GM23338 (cell line): Measurements from ENCODE around the gene TSHZ2. TPM values are rescaled to one million over a fixed set of nuclear protein-coding genes. Genes with fewer than 3 reads are reported as not detected.

Source experiments
- ATAC-seq: fragments of 200-7000 bp; cut with Tn5 transposase; 3 replicates; pipeline ENCODE4 v1.9.1; 2020
- DNase-seq: peaks from one replicate; pipeline ENCODE4 v3.0.0-alpha.2; 2015; ENCODE audit warnings: low spot score
- H2AFZ ChIP-seq: fragments of 200-600 bp; sonication (generic); 2 replicates; pipeline ENCODE4 v1.8.0; 2016; ENCODE audit warnings: antibody characterized with exemption, mild to moderate bottlenecking, moderate library complexity
- H3F3A ChIP-seq: fragments of 200-600 bp; sonication (generic); replicated peaks from 2 replicates; pipeline ENCODE4 v1.8.0; 2017; ENCODE audit warnings: antibody characterized with exemption, mixed run types, low read depth
- H3K27ac ChIP-seq: fragments of 200-600 bp; sonication (generic); 2 replicates; pipeline ENCODE4 v1.6.1; 2016; ENCODE audit warnings: low read depth
- H3K27me3 ChIP-seq: fragments of 200-600 bp; sonication (generic); 2 replicates; pipeline ENCODE4 v1.8.0; 2016; ENCODE audit warnings: mild to moderate bottlenecking, mixed run types, moderate library complexity; ENCODE audit not compliant: insufficient read depth
- H3K36me3 ChIP-seq: fragments of 200-600 bp; sonication (generic); 2 replicates; pipeline ENCODE4 v1.8.0; 2016; ENCODE audit warnings: mild to moderate bottlenecking; ENCODE audit not compliant: insufficient read depth
- H3K4me1 ChIP-seq: fragments of 200-600 bp; sonication (generic); 2 replicates; pipeline ENCODE4 v1.8.0; 2016; ENCODE audit warnings: mild to moderate bottlenecking, moderate library complexity; ENCODE audit not compliant: insufficient read depth
- H3K4me2 ChIP-seq: fragments of 200-600 bp; sonication (generic); 2 replicates; pipeline ENCODE4 v1.7.1; 2017; ENCODE audit warnings: mixed run types
- H3K4me3 ChIP-seq: fragments of 200-600 bp; sonication (generic); 2 replicates; pipeline ENCODE4 v1.6.1; 2016; ENCODE audit warnings: mixed run types
- H3K79me2 ChIP-seq: fragments of 200-600 bp; sonication (generic); replicated peaks from 2 replicates; pipeline ENCODE4 v1.8.0; 2017; ENCODE audit warnings: mild to moderate bottlenecking; ENCODE audit not compliant: insufficient read depth
- H3K9me2 ChIP-seq: fragments of 200-600 bp; sonication (generic); 2 replicates; pipeline ENCODE4 v1.8.0; 2017; ENCODE audit not compliant: insufficient read depth
- H4K20me1 ChIP-seq: fragments of 200-600 bp; sonication (generic); replicated peaks from 2 replicates; pipeline ENCODE4 v1.8.0; 2017; ENCODE audit warnings: mild to moderate bottlenecking; ENCODE audit not compliant: insufficient read depth
- H3K27ac Mint-ChIP-seq: 2 replicates; pipeline ENCODE4 v1.8.0; 2020; ENCODE audit warnings: inconsistent platforms, mild to moderate bottlenecking, moderate library complexity, mixed read lengths
- H3K27me3 Mint-ChIP-seq: 3 replicates; pipeline ENCODE4 v1.8.0; 2022; ENCODE audit warnings: low read depth, mild to moderate bottlenecking, moderate library complexity, mixed read lengths, inconsistent platforms; ENCODE audit not compliant: insufficient read depth, poor library complexity
- H3K36me3 Mint-ChIP-seq: 3 replicates; pipeline ENCODE4 v1.8.0; 2021; ENCODE audit warnings: low read depth, mild to moderate bottlenecking, inconsistent platforms, moderate library complexity, mixed read lengths
- H3K4me1 Mint-ChIP-seq: 3 replicates; pipeline ENCODE4 v1.8.0; 2020; ENCODE audit warnings: mild to moderate bottlenecking, inconsistent platforms, mixed read lengths
- H3K4me3 Mint-ChIP-seq: 3 replicates; pipeline ENCODE4 v1.8.0; 2021; ENCODE audit warnings: moderate library complexity, mild to moderate bottlenecking, inconsistent platforms, mixed read lengths
- H3K9me3 Mint-ChIP-seq: 3 replicates; pipeline ENCODE4 v1.8.0; 2020; ENCODE audit warnings: moderate library complexity, mild to moderate bottlenecking, inconsistent platforms, mixed read lengths
- CREB1 ChIP-seq: fragments of 250-450 bp; sonication (Bioruptor Pico); IDR thresholded peaks from 2 replicates; pipeline ENCODE4 v1.5.0; 2020; ENCODE audit warnings: low read depth, mild to moderate bottlenecking, moderate library complexity
- CTCF ChIP-seq, 2 experiments: fragments of 200-600 bp in 1 of 2; sonication (generic) in 1 of 2; conservative IDR thresholded peaks; 2 replicates each; pipeline versions ENCODE4 v1.5.1 to v1.6.1; 2016 to 2017; ENCODE audit warnings: antibody characterized with exemption in 2 of 2, low read depth in 2 of 2, mild to moderate bottlenecking in 2 of 2, moderate library complexity in 1 of 2
- EZH2 ChIP-seq: fragments of 200-600 bp; sonication (generic); IDR thresholded peaks from one replicate; pipeline ENCODE4 v1.8.0; 2017; ENCODE audit warnings: antibody characterized with exemption, mild to moderate bottlenecking, low read depth; ENCODE audit not compliant: unreplicated experiment
- POLR2AphosphoS5 ChIP-seq: IDR thresholded peaks from 2 replicates; pipeline ENCODE4 v1.6.1; 2016; ENCODE audit warnings: antibody characterized with exemption, low read depth
- REST ChIP-seq: IDR thresholded peaks from one replicate; pipeline ENCODE4 v1.6.1; 2018; ENCODE audit warnings: antibody characterized with exemption; ENCODE audit not compliant: unreplicated experiment
- STAT1 ChIP-seq: IDR thresholded peaks from one replicate; pipeline ENCODE4 v1.6.1; 2016; ENCODE audit warnings: antibody characterized with exemption; ENCODE audit not compliant: unreplicated experiment
- ZNF331 ChIP-seq: fragments of 250-450 bp; sonication (Bioruptor Pico); IDR thresholded peaks from 2 replicates; pipeline ENCODE4 v1.5.0; 2020; ENCODE audit warnings: low read depth, mild to moderate bottlenecking, moderate library complexity
- ZNF462 ChIP-seq: fragments of 250-450 bp; sonication (Bioruptor Pico); IDR thresholded peaks from 2 replicates; pipeline ENCODE4 v1.5.0; 2020; ENCODE audit warnings: mild to moderate bottlenecking, moderate library complexity
- polyA plus RNA-seq: library from polyadenylated mRNA; unstranded; fragments of >200 nt; fragmentation: Nextera tagmentation; extraction: Ambion mirVana; gene quantifications from 2 replicates; pipeline ENCODE4 v1.2.1, GENCODE V29; 2016
- total RNA-seq: library from RNA; depleted of rRNA; stranded (reverse); fragments of >200 nt; shearing (Covaris generic); gene quantifications from 2 replicates; pipeline ENCODE4 v1.2.3, GENCODE V29; 2014

TSHZ2 gene
- total and polyA plus RNA-seq, 2 experiments from 2014 or later = 0.49 to 1.3 TPM

- TF ChIP-seq REST = no peak
Measured at GRCh38 chr20:53136473-53136872, 164.3 kb downstream of the TSHZ2 start (continued).

- Histone ChIP-seq H3K27me3 (no peaks in the 10 kb centered on the region), H3K79me2 (no peaks in the 10 kb centered on the region), H3K27ac (no peak overlapping the region), H3K4me1 (peaks cover 11% of the 10 kb centered on the region), H4K20me1 (no peaks in the 10 kb centered on the region), H3K4me2 (no peak overlapping the region), H3K36me3 (no peaks in the 10 kb centered on the region), H3K4me3 (no peak overlapping the region), H3F3A (no peaks in the 10 kb centered on the region), H2AFZ (no peak overlapping the region), H3K9me2 (no peaks in the 10 kb centered on the region)
- ATAC-seq = no peak
- H3K27me3 Mint-ChIP-seq = peaks cover 2% of the 10 kb centered on the region
- no peak for DNase-seq
- peaks cover 13% of the 10 kb centered on the region; the same call in 2 of the 3 replicates for H3K4me1 Mint-ChIP-seq
- no peaks in the 10 kb centered on the region for H3K9me3 Mint-ChIP-seq
- no peak overlapping the region for H3K4me3 Mint-ChIP-seq
- no peak overlapping the region for H3K27ac Mint-ChIP-seq
- TF ChIP-seq POLR2AphosphoS5 (no peak), STAT1 (no peak), CREB1 (CRISPR knock-in tag) (no peak), REST (no peak), EZH2 (no peak), CTCF (conservative IDR thresholded peaks at IDR 0.05; ENCODE audit: low read depth in 2 of 2) (no peak), ZNF331 (no peak), ZNF462 (CRISPR knock-in tag) (no peak)
- H3K36me3 Mint-ChIP-seq = no peaks in the 10 kb centered on the region
Measured at GRCh38 chr20:53138454-53139262, 166.5 kb downstream of the TSHZ2 start.
